ENCODE measurements around the gene EVC2. TPM values are rescaled to one million over a fixed set of nuclear protein-coding genes. Genes with fewer than 3 reads are reported as not detected.
A peak's percentile ranks its signal among the peaks of the same experiment; 100 is the strongest.

EVC2 gene
- total RNA-seq, 1 donor from 2014 or later: 16.9 TPM

DNA sequence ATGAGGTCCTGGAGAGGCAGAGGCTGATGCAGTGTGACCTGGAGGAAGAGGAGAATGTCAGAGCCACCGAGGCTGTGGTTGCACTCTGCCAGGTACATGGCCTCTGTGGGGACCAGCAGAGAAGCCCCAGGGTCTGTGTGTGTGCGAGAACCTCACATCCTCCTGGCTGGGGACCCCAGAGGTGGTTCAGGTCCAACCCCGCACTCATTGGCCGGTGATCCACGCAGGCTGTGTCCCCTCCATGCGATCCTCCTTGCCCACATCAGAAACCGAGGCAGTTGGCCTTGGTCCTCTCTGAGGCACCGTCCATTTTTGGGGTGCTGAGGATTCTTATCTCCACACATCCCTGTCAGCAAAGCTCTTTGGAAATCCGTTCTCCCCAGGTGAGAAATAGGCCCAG, 47.9 kb upstream of the EVC2 start:
- H3K9me3 Mint-ChIP-seq: no peaks in the 10 kb centered on the region
- H3K36me3 Mint-ChIP-seq: peaks cover 35% of the 10 kb centered on the region
- no peaks in the 10 kb centered on the region for H3K27me3 Mint-ChIP-seq (ENCODE audit: low read depth)
- H3K4me1 Mint-ChIP-seq: no peaks in the 10 kb centered on the region
- DNase-seq (ENCODE audit: low spot score in 2 of 2, unreplicated experiment in 2 of 2): no peak
- no peak overlapping the region for H3K4me3 Mint-ChIP-seq
- no peak overlapping the region for H3K27ac Mint-ChIP-seq
- TF ChIP-seq, protein P1, sequence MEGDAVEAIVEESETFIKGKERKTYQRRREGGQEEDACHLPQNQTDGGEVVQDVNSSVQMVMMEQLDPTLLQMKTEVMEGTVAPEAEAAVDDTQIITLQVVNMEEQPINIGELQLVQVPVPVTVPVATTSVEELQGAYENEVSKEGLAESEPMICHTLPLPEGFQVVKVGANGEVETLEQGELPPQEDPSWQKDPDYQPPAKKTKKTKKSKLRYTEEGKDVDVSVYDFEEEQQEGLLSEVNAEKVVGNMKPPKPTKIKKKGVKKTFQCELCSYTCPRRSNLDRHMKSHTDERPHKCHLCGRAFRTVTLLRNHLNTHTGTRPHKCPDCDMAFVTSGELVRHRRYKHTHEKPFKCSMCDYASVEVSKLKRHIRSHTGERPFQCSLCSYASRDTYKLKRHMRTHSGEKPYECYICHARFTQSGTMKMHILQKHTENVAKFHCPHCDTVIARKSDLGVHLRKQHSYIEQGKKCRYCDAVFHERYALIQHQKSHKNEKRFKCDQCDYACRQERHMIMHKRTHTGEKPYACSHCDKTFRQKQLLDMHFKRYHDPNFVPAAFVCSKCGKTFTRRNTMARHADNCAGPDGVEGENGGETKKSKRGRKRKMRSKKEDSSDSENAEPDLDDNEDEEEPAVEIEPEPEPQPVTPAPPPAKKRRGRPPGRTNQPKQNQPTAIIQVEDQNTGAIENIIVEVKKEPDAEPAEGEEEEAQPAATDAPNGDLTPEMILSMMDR (IDR thresholded peaks at IDR 0.05; ENCODE audit: unreplicated experiment): no peak

- no peaks in the 10 kb centered on the region for H3K9me3 Mint-ChIP-seq
- H3K4me3 Mint-ChIP-seq: no peak overlapping the region
- no peaks in the 10 kb centered on the region for H3K27me3 Mint-ChIP-seq (ENCODE audit: low read depth)
- H3K27ac Mint-ChIP-seq: no peak overlapping the region
- peak in 1 of 2 experiments; percentile 32 for DNase-seq (ENCODE audit: low spot score in 2 of 2, unreplicated experiment in 2 of 2)
- TF ChIP-seq, protein P1 (IDR thresholded peaks at IDR 0.05; ENCODE audit: unreplicated experiment): no peak
- H3K36me3 Mint-ChIP-seq: peaks cover 35% of the 10 kb centered on the region
- no peaks in the 10 kb centered on the region for H3K4me1 Mint-ChIP-seq
Measured at GRCh38 chr4:5755679-5756078, 47.3 kb upstream of the EVC2 start.

DNA sequence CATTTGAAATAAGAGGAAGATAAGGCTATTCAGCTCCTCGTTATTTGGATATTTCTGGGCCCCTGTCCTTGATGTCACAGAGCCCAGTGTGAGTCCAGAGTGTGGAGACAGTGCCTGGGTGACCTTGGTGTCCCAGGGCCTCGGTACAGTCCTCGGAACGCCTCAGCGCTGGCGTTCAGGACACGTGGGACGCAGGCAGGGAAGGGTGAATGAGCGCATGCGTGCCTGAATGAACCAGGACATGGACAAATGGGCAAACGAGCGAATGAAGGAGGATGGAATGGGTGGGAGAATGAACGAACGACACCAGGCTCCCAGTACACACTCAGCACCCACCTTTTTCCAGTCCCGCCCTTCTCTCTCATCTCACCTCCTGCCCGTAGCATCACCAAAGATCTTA, 46.8 kb upstream of the EVC2 start:
- H3K4me1 Mint-ChIP-seq: no peaks in the 10 kb centered on the region
- TF ChIP-seq, protein P1 (IDR thresholded peaks at IDR 0.05; ENCODE audit: unreplicated experiment): no peak
- H3K9me3 Mint-ChIP-seq: no peaks in the 10 kb centered on the region
- no peaks in the 10 kb centered on the region for H3K27me3 Mint-ChIP-seq (ENCODE audit: low read depth)
- DNase-seq (ENCODE audit: low spot score in 2 of 2, unreplicated experiment in 2 of 2): peak in 1 of 2 experiments; percentile 19
- H3K4me3 Mint-ChIP-seq: no peak overlapping the region
- H3K36me3 Mint-ChIP-seq: peaks cover 33% of the 10 kb centered on the region
- H3K27ac Mint-ChIP-seq: no peak overlapping the region

DNA sequence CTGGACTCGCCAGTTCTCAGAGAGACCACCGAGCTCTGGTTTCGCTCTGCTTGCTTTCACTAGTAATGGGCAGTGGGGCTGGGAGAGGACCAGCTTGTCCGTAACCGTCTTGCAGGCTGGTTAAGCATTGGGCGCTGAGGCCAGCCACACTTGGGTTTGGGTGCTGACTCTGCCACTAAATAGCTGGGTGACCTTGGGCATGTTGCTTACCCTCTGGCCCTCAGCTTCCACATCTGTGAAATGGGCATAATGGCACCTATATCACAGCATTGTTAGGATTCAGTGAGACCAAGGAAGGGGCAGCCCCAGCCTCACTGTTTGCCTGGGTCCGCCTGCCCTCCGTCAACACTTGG, 46.1 kb upstream of the EVC2 start:
- Mint-ChIP-seq H3K27me3 (ENCODE audit: low read depth) (no peaks in the 10 kb centered on the region), H3K36me3 (peaks cover 35% of the 10 kb centered on the region), H3K9me3 (no peaks in the 10 kb centered on the region), H3K27ac (no peak overlapping the region), H3K4me3 (no peak overlapping the region), H3K4me1 (no peaks in the 10 kb centered on the region)
- TF ChIP-seq, protein P1 (IDR thresholded peaks at IDR 0.05; ENCODE audit: unreplicated experiment): no peak
- peak in 1 of 2 experiments; percentile 31 for DNase-seq (ENCODE audit: low spot score in 2 of 2, unreplicated experiment in 2 of 2)

GRCh38 chr4:5753766-5754528, 45.6 kb upstream of the EVC2 start:
- TF ChIP-seq, protein P1 (IDR thresholded peaks at IDR 0.05; ENCODE audit: unreplicated experiment): no peak
- Mint-ChIP-seq H3K4me1 (no peaks in the 10 kb centered on the region), H3K27ac (no peak overlapping the region), H3K36me3 (peaks cover 41% of the 10 kb centered on the region), H3K27me3 (ENCODE audit: low read depth) (no peaks in the 10 kb centered on the region), H3K4me3 (no peak overlapping the region), H3K9me3 (no peaks in the 10 kb centered on the region)
- DNase-seq (ENCODE audit: low spot score in 2 of 2, unreplicated experiment in 2 of 2): peak in 1 of 2 experiments; percentile 32
